ENCODE measurements around the gene ADAMTS12.

DNA sequence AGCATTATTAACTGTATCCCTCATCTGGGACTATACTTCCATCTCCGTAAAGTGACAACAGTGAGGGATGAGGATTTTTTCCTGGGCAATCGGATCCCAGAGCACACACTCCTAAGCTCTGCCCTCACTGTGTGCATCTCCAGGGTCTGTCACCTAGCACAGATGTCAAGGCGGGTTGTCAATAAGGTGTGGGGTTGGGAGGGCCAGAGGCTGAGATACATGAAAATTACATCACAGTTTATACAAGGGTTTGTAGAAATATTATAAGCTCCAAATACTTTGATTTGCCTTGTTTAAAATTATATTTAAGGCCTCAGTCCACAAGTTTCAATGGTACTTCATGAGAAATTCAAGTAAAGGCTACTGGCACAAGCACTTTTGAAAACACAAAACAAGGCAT, 4.5 kb downstream of the ADAMTS12 start:
- TF ChIP-seq, protein P1, sequence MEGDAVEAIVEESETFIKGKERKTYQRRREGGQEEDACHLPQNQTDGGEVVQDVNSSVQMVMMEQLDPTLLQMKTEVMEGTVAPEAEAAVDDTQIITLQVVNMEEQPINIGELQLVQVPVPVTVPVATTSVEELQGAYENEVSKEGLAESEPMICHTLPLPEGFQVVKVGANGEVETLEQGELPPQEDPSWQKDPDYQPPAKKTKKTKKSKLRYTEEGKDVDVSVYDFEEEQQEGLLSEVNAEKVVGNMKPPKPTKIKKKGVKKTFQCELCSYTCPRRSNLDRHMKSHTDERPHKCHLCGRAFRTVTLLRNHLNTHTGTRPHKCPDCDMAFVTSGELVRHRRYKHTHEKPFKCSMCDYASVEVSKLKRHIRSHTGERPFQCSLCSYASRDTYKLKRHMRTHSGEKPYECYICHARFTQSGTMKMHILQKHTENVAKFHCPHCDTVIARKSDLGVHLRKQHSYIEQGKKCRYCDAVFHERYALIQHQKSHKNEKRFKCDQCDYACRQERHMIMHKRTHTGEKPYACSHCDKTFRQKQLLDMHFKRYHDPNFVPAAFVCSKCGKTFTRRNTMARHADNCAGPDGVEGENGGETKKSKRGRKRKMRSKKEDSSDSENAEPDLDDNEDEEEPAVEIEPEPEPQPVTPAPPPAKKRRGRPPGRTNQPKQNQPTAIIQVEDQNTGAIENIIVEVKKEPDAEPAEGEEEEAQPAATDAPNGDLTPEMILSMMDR (IDR thresholded peaks at IDR 0.05) = no peak
- no peak for TF ChIP-seq POLR2A (IDR thresholded peaks at IDR 0.05)

Measured in lower leg skin (tissue), 3 donors.